Retinal pigment epithelial cell (primary cell): ENCODE measurements around the gene SYP.
A peak's percentile ranks its signal among the peaks of the same experiment; 100 is the strongest.

Experiments
- DNase-seq: peaks from one replicate; pipeline ENCODE4 v3.0.0-alpha.2; 2010; ENCODE audit warnings: low read depth
- H3K4me3 ChIP-seq: 2 replicates; pipeline ENCODE4 v1.5.1; 2011; ENCODE audit warnings: mild to moderate bottlenecking, low read length, control low read depth, moderate library complexity
- CTCF ChIP-seq: conservative IDR thresholded peaks from 2 replicates; pipeline ENCODE4 v1.5.1; 2011; ENCODE audit warnings: low read depth, low read length, control low read depth, inconsistent platforms

The SYP gene

GRCh38 chrX:49199906-49200771, at the start of gene SYP:
Gene SYP, minus strand, starts transcription at chrX:49200193. Its CDS starts 7 bp downstream, at chrX:49200186.
- peak; percentile 28 for DNase-seq
- peak within 1 kb of the TSS; percentile 35 for H3K4me3 ChIP-seq
- no peak for TF ChIP-seq CTCF

GRCh38 chrX:49249616-49250015, 49.6 kb upstream of the SYP start:
- DNase-seq, result no peak
- no peak overlapping the region for H3K4me3 ChIP-seq
- no peak for TF ChIP-seq CTCF

GRCh38 chrX:49249071-49249470, 49.1 kb upstream of the SYP start:
- DNase-seq, result no peak
- no peak for TF ChIP-seq CTCF
- no peak overlapping the region for H3K4me3 ChIP-seq

GRCh38 chrX:49247916-49248811, 48.2 kb upstream of the SYP start:
- no peak for TF ChIP-seq CTCF
- no peak for DNase-seq
- no peak overlapping the region for H3K4me3 ChIP-seq

DNA sequence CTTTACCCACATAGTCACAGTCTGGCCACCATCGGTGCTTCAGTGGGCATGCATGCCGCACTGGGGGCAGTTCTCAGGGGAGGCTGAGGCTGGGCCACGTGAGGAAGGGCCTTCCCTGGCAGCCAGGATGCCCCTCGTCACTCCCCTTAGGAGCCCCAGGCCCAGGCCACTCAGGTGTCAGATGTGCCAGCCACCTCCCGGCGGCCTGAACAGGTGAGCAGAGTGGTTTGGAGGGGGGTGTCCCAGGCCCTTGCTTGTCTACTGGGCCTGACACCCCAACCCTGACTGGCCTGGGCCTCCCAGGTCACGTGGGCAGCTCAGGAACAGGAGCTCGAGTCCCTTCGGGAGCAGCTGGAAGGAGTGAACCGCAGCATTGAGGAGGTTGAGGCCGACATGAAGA, 47.4 kb upstream of the SYP start:
- TF ChIP-seq CTCF, result no peak
- DNase-seq, result no peak

DNA sequence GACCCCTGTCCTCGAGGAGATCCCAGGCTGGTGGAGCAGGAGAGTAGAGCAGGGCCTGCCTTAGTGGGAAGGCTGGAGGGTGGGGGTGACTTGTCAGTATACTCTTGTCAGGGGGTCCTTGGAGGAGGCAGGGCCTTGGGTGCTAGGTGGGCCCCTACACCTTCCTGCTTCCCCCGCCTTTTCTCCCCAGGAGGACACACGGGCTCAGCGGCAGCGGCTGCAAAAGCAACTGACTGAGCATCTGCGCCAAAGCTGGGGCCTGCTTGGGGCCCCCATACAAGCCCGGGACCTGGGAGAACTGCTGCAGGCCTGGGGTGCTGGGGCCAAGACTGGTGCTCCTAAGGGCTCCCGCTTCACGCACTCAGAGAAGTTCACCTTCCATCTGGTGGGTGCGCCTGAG, 46.5 kb upstream of the SYP start:
- no peak overlapping the region for H3K4me3 ChIP-seq
- DNase-seq, result no peak
- no peak for TF ChIP-seq CTCF

More for the DNA sequence above, 47.4 kb upstream of the SYP start:
- no peak overlapping the region for H3K4me3 ChIP-seq
